DND-41 (cell line): Measurements from ENCODE around the gene C17orf50.

Experiments used
- CTCF ChIP-seq: IDR thresholded peaks from 2 replicates; pipeline ENCODE4 v1.5.1; 2012; ENCODE audit warnings: borderline replicate concordance, low read length, moderate library complexity, mild to moderate bottlenecking; ENCODE audit not compliant: poor library complexity, severe bottlenecking; ENCODE audit errors: extremely low read depth
- EZH2 ChIP-seq: IDR thresholded peaks from 3 replicates; pipeline ENCODE4 v1.6.1; 2012; ENCODE audit warnings: borderline replicate concordance, low read depth, mild to moderate bottlenecking, moderate library complexity, low read length, inconsistent platforms; ENCODE audit not compliant: severe bottlenecking

GRCh38 chr17:35804658-35805192 lies 44.0 kb downstream of the C17orf50 start:
- TF ChIP-seq CTCF (peak; percentile 91), EZH2 (no peak)
